Esophagus muscularis mucosa (tissue), 3 donors: ENCODE measurements around the gene ANTKMT.

Experiments used
- CTCF ChIP-seq, 3 experiments: fragments of 200-600 bp in 2 of 3; fragments of 450-650 bp in 1 of 3; sonication (generic) in 2 of 3; IDR thresholded peaks; one replicate each; pipeline ENCODE4 v1.5.1; 2017 to 2019; ENCODE audit warnings: antibody characterized with exemption in 3 of 3, mild to moderate bottlenecking in 2 of 3, moderate library complexity in 1 of 3
- POLR2A ChIP-seq: fragments of 450-650 bp; IDR thresholded peaks from one replicate; pipeline ENCODE4 v1.6.1; 2017; ENCODE audit warnings: antibody characterized with exemption, moderate library complexity, mild to moderate bottlenecking, low read depth

GRCh38 chr16:686459-687260, 34.3 kb upstream of the ANTKMT start:
- TF ChIP-seq POLR2A (no peak), CTCF (IDR thresholded peaks at IDR 0.05) (no peak)
